Kidney tubule cell (primary cell): ENCODE results near the gene CYBA.

Experiments used
- DNase-seq: peaks from one replicate; pipeline ENCODE4 v3.0.0-alpha.2; 2018; ENCODE audit warnings: low spot score

Gene CYBA

GRCh38 chr16:88650749-88651275, at the start of gene CYBA:
TSS of gene CYBA (minus strand) at chr16:88651053. CDS start at chr16:88651013, 40 bp downstream.
- DNase-seq: peak; percentile 89

- no peak for DNase-seq
These were observed 49.4 kb upstream of the CYBA start for GRCh38 chr16:88700322-88700635.

- no peak for DNase-seq
These were observed 48.3 kb upstream of the CYBA start for GRCh38 chr16:88699180-88699579.

GRCh38 chr16:88698646-88699045, 47.8 kb upstream of the CYBA start:
- DNase-seq: no peak

- DNase-seq: no peak
These were observed 47.2 kb upstream of the CYBA start for GRCh38 chr16:88697831-88698615.

- DNase-seq: no peak
These were observed 46.4 kb upstream of the CYBA start for GRCh38 chr16:88697116-88697830.

- DNase-seq: no peak
These were observed 45.6 kb upstream of the CYBA start for GRCh38 chr16:88696441-88696840.

- no peak for DNase-seq
These were observed 44.9 kb upstream of the CYBA start for GRCh38 chr16:88695753-88696152.

- no peak for DNase-seq
These were observed 44.4 kb upstream of the CYBA start for GRCh38 chr16:88695218-88695617.

GRCh38 chr16:88694221-88695087, 43.6 kb upstream of the CYBA start:
- DNase-seq: no peak

GRCh38 chr16:88693420-88694177, 42.7 kb upstream of the CYBA start:
- no peak for DNase-seq

GRCh38 chr16:88692861-88693260, 42.0 kb upstream of the CYBA start:
- no peak for DNase-seq

GRCh38 chr16:88691924-88692560, 41.2 kb upstream of the CYBA start:
- DNase-seq: no peak

GRCh38 chr16:88691129-88691813, 40.4 kb upstream of the CYBA start:
- no peak for DNase-seq

- DNase-seq: no peak
These were observed 39.7 kb upstream of the CYBA start for GRCh38 chr16:88690341-88691128.

GRCh38 chr16:88688013-88688778, 37.3 kb upstream of the CYBA start:
- DNase-seq: peak; percentile 30

GRCh38 chr16:88687676-88688012, 36.8 kb upstream of the CYBA start:
- no peak for DNase-seq

GRCh38 chr16:88687254-88687576, 36.4 kb upstream of the CYBA start:
- no peak for DNase-seq
